GM18520 (cell line): Measurements from ENCODE around the gene UBAP1L.
"Not testable (repeated sequence)": the region's sequence is repeated elsewhere in the genome, so short reads cannot be mapped to it uniquely, and the experiment has no call there.

Source experiments
- ATAC-seq: cut with Tn5 transposase; IDR thresholded peaks from one replicate; pipeline ENCODE4 v1.9.1; 2021; ENCODE audit not compliant: unreplicated experiment

The UBAP1L gene

GRCh38 chr15:65115086-65115485 lies at the start of gene UBAP1L:
Gene UBAP1L, minus strand, starts transcription at chr15:65115200. Its CDS starts 8,985 bp downstream, at chr15:65106215.
- ATAC-seq, result no peak

- no peak for ATAC-seq
These were observed 49.1 kb upstream of the UBAP1L start for GRCh38 chr15:65164139-65164538.

GRCh38 chr15:65163041-65163440 lies 48.0 kb upstream of the UBAP1L start:
- no peak for ATAC-seq

- ATAC-seq, result no peak
These were observed 41.7 kb upstream of the UBAP1L start for GRCh38 chr15:65156692-65157091.

GRCh38 chr15:65154720-65155119 lies 39.7 kb upstream of the UBAP1L start:
- no peak for ATAC-seq

GRCh38 chr15:65147902-65148301 lies 32.9 kb upstream of the UBAP1L start:
- ATAC-seq, result no peak

- no peak for ATAC-seq
These were observed 31.4 kb upstream of the UBAP1L start for GRCh38 chr15:65146438-65146837.

GRCh38 chr15:65138631-65139030 lies 23.6 kb upstream of the UBAP1L start:
- ATAC-seq, result not testable (repeated sequence)

GRCh38 chr15:65137893-65138292 lies 22.9 kb upstream of the UBAP1L start:
- not testable (repeated sequence) for ATAC-seq

GRCh38 chr15:65137089-65137488 lies 22.1 kb upstream of the UBAP1L start:
- not testable (repeated sequence) for ATAC-seq

GRCh38 chr15:65134538-65134937 lies 19.5 kb upstream of the UBAP1L start:
- ATAC-seq, result no peak

GRCh38 chr15:65133548-65134200 lies 18.7 kb upstream of the UBAP1L start, which contains the start of gene PDCD7:
Gene PDCD7, minus strand, starts transcription at chr15:65133808. Its CDS starts 27 bp downstream, at chr15:65133781.
- peak; percentile 72 for ATAC-seq

- ATAC-seq, result peak; percentile 32
These were observed 18.0 kb upstream of the UBAP1L start for GRCh38 chr15:65132878-65133547.

- no peak for ATAC-seq
These were observed 15.9 kb upstream of the UBAP1L start for GRCh38 chr15:65130941-65131340.

GRCh38 chr15:65115542-65115941 lies 542 bp upstream of the UBAP1L start:
- ATAC-seq, result no peak

- ATAC-seq, result no peak
These were observed 4.2 kb downstream of the UBAP1L start for GRCh38 chr15:65110676-65111292.

GRCh38 chr15:65106011-65106590 lies 8.9 kb downstream of the UBAP1L start:
- no peak for ATAC-seq

- ATAC-seq, result no peak
These were observed 10.0 kb downstream of the UBAP1L start for GRCh38 chr15:65105038-65105437.

- ATAC-seq, result no peak
These were observed 12.1 kb downstream of the UBAP1L start for GRCh38 chr15:65102912-65103311.

GRCh38 chr15:65101891-65102708 lies 12.9 kb downstream of the UBAP1L start:
- ATAC-seq, result no peak

- ATAC-seq, result no peak
These were observed 13.5 kb downstream of the UBAP1L start for GRCh38 chr15:65101411-65101890.
